LNCAP (cell line): ENCODE measurements around the gene FES.

ENCODE experiments used
- CTCF ChIP-seq: fragments of 450-650 bp; IDR thresholded peaks from 2 replicates; pipeline ENCODE4 v1.5.1; 2017; ENCODE audit warnings: mild to moderate bottlenecking

FES gene

GRCh38 chr15:90941038-90941437, 56.7 kb downstream of the FES start:
- TF ChIP-seq CTCF = no peak

- no peak for TF ChIP-seq CTCF
Observed at GRCh38 chr15:90942354-90943120, 58.2 kb downstream of the FES start.

DNA sequence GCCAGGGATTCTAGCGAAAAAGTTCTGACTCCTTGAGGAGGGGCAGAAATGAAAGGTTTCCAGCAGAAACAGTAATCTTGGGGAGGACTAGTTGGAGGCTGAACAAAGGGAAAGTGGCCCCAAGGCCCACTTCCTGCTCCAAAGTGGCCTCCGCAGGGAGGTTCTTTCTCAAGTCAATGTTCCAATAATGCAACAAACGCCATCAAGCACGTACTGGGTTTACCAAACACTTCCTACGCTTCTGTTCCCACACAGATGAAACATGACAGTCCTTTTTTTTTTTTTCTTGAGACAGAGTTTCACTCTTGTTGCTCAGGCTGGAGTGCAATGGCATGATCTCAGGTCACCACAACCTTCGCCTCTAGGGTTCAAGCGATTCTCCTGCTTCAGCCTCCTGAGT, 60.8 kb downstream of the FES start:
- TF ChIP-seq CTCF = no peak
